ENCODE results near the gene KIF18B.

KIF18B gene

GRCh38 chr17:44904001-44904984, 43.3 kb downstream of the KIF18B start:
- no peak for FAIRE-seq

- no peak for FAIRE-seq
Observed at GRCh38 chr17:44903012-44903685, 44.4 kb downstream of the KIF18B start.

- FAIRE-seq = no peak
Observed at GRCh38 chr17:44902135-44902760, 45.3 kb downstream of the KIF18B start.

GRCh38 chr17:44901411-44901921, 46.1 kb downstream of the KIF18B start:
- no peak for FAIRE-seq

- no peak for FAIRE-seq
Observed at GRCh38 chr17:44900894-44901293, 46.7 kb downstream of the KIF18B start.

GRCh38 chr17:44899074-44899782, 48.3 kb downstream of the KIF18B start, which contains the start of gene EFTUD2:
Gene EFTUD2 (minus strand): TSS chr17:44899445. CDS start chr17:44894521, 4,924 bp downstream.
- FAIRE-seq = peak; percentile 61

GRCh38 chr17:44898768-44899073, 48.9 kb downstream of the KIF18B start:
- no peak for FAIRE-seq

GRCh38 chr17:44894642-44895041, 52.9 kb downstream of the KIF18B start:
- FAIRE-seq = no peak

- no peak for FAIRE-seq
Observed at GRCh38 chr17:44892250-44892649, 55.3 kb downstream of the KIF18B start.

GRCh38 chr17:44889003-44889402, 58.6 kb downstream of the KIF18B start:
- FAIRE-seq = no peak

- no peak for FAIRE-seq
Observed at GRCh38 chr17:44887971-44888954, 59.3 kb downstream of the KIF18B start.

- no peak for FAIRE-seq
Observed at GRCh38 chr17:44887016-44887415, 60.6 kb downstream of the KIF18B start.

- no peak for FAIRE-seq
Observed at GRCh38 chr17:44884941-44885340, 62.6 kb downstream of the KIF18B start.

GRCh38 chr17:44881145-44881544, 66.4 kb downstream of the KIF18B start:
- no peak for FAIRE-seq

- no peak for FAIRE-seq
Observed at GRCh38 chr17:44880062-44880461, 67.5 kb downstream of the KIF18B start.

GRCh38 chr17:44879376-44879775, 68.2 kb downstream of the KIF18B start:
- FAIRE-seq = no peak

GRCh38 chr17:44878627-44879221, 68.8 kb downstream of the KIF18B start:
- peak; percentile 96 for FAIRE-seq

- FAIRE-seq = no peak
Observed at GRCh38 chr17:44877121-44877520, 70.5 kb downstream of the KIF18B start.

- no peak for FAIRE-seq
Observed at GRCh38 chr17:44875761-44876160, 71.8 kb downstream of the KIF18B start.

Measured in G401.6 (cell line).